K562 (cell line): Measurements from ENCODE around the gene PCDHGC4. TPM values are rescaled to one million over a fixed set of nuclear protein-coding genes. Genes with fewer than 3 reads are reported as not detected.

Source experiments
- ATAC-seq: fragments of 200-7000 bp; cut with Tn5 transposase; 3 replicates; pipeline ENCODE4 v1.9.1; 2020; ENCODE audit warnings: moderate library complexity
- BruUV-seq: library from RNA; stranded (reverse); fragments of 400-500 nt; replicated peaks from 2 replicates; lab custom pipeline; 2021; lab: Mats Ljungman, UMichigan
- CTCF ChIA-PET: fragments of 300-600 bp; formaldehyde crosslinking; extraction: SDS; loops from one replicate; lab custom pipeline; 2021; ENCODE audit warnings: low intra/inter-chr PET ratio; lab: Yijun Ruan, JAX
- POLR2A ChIA-PET: fragments of 300-600, 350-650 bp; sonication (Branson Sonifier 250); formaldehyde crosslinking; extraction: SDS; loops from one replicate; lab custom pipeline; 2021; ENCODE audit warnings: antibody characterized with exemption, inconsistent platforms; lab: Yijun Ruan, JAX
- DNase-seq, 4 experiments: peaks; one replicate each; pipeline versions ENCODE4 v3.0.0 to v3.0.0-alpha.2; 2011 to 2018; ENCODE audit warnings: low spot score in 3 of 4, mixed read lengths in 3 of 4; ENCODE audit errors: extremely low read depth in 1 of 4
- FAIRE-seq: peaks from 2 replicates; lab custom pipeline; 2011; peaks lifted over from hg19 to GRCh38; lab: Jason Lieb, UNC
- H2AFZ ChIP-seq: 2 replicates; pipeline ENCODE4 v1.6.0; 2011; ENCODE audit warnings: low read depth, low read length, control low read depth, inconsistent platforms
- H3K27ac ChIP-seq: fragments of 200-600 bp; 3 replicates; pipeline ENCODE4 v1.8.0; 2011; ENCODE audit warnings: low read depth, mild to moderate bottlenecking, control low read depth, inconsistent platforms, low read length, moderate library complexity, mixed read lengths; ENCODE audit errors: extremely low read depth
- H3K27me3 ChIP-seq, 2 experiments: fragments of 300-600 bp in 1 of 2; 2 replicates in 1 of 2; 3 replicates in 1 of 2; pipeline versions ENCODE4 v1.6.0 to v1.8.0; 2011; ENCODE audit warnings: inconsistent platforms in 2 of 2, low read length in 2 of 2, mild to moderate bottlenecking in 1 of 2, mixed read lengths in 1 of 2, moderate library complexity in 1 of 2; ENCODE audit not compliant: control insufficient read depth in 2 of 2, insufficient read depth in 2 of 2
- H3K36me3 ChIP-seq: fragments of 300-600 bp; 3 replicates; pipeline ENCODE4 v1.8.0; 2011; ENCODE audit warnings: mild to moderate bottlenecking, low read length, inconsistent platforms; ENCODE audit not compliant: control insufficient read depth, insufficient read depth
- H3K4me1 ChIP-seq, 2 experiments: fragments of 200-600 bp in 1 of 2; replicated peaks in 1 of 2; 2 replicates in 1 of 2; 3 replicates in 1 of 2; pipeline versions ENCODE4 v1.5.1 to v1.8.0; 2011; ENCODE audit warnings: inconsistent platforms in 2 of 2, low read length in 2 of 2, mild to moderate bottlenecking in 1 of 2, mixed read lengths in 1 of 2, moderate library complexity in 1 of 2; ENCODE audit not compliant: control insufficient read depth in 2 of 2, insufficient read depth in 2 of 2
- H3K4me2 ChIP-seq: 2 replicates; pipeline ENCODE4 v1.6.1; 2011; ENCODE audit warnings: low read length, control low read depth, inconsistent platforms, mixed read lengths; ENCODE audit not compliant: insufficient read depth
- H3K4me3 ChIP-seq: fragments of 200-600 bp; sonication (generic), shearing (Covaris generic); 2 replicates; pipeline ENCODE4 v1.5.1; 2016; ENCODE audit warnings: control low read depth, inconsistent platforms
- H3K79me2 ChIP-seq: fragments of 200-600 bp; 3 replicates; pipeline ENCODE4 v1.8.0; 2011; ENCODE audit warnings: low read length, inconsistent platforms; ENCODE audit not compliant: control insufficient read depth, insufficient read depth
- H3K9ac ChIP-seq, 2 experiments: 2 replicates each; pipeline versions ENCODE4 v1.6.0 to v1.6.1; 2011; ENCODE audit warnings: low read depth in 2 of 2, low read length in 2 of 2, control low read depth in 1 of 2, inconsistent platforms in 1 of 2, mild to moderate bottlenecking in 1 of 2, mixed read lengths in 1 of 2; ENCODE audit not compliant: insufficient read depth in 1 of 2
- H3K9me1 ChIP-seq: one replicate; pipeline ENCODE4 v1.6.0; 2011; ENCODE audit warnings: inconsistent platforms, mild to moderate bottlenecking, low read length, moderate library complexity; ENCODE audit not compliant: control insufficient read depth, insufficient read depth
- H3K9me3 ChIP-seq: replicated peaks from 2 replicates; pipeline ENCODE4 v1.5.1; 2011; ENCODE audit warnings: low read depth, low read length, inconsistent platforms; ENCODE audit not compliant: control insufficient read depth, insufficient read depth
- H4K20me1 ChIP-seq: replicated peaks from 2 replicates; pipeline ENCODE4 v1.6.1; 2011; ENCODE audit warnings: low read length, inconsistent platforms, mixed read lengths; ENCODE audit not compliant: control insufficient read depth, insufficient read depth
- ATF1 ChIP-seq, 2 experiments: fragments of 450-650 bp in 1 of 2; IDR thresholded peaks; 2 replicates each; pipeline ENCODE4 v1.6.1; 2016; ENCODE audit warnings: missing compliant biosample characterization in 1 of 2, missing genetic modification characterization in 1 of 2
- BHLHE40 ChIP-seq: IDR thresholded peaks from 2 replicates; pipeline ENCODE4 v1.6.1; 2011; ENCODE audit warnings: low read length, improper control_type of control experiment
- HMBOX1 ChIP-seq: sonication (generic); IDR thresholded peaks from 2 replicates; pipeline ENCODE4 v1.6.1; 2016
- MNT ChIP-seq, 2 experiments: fragments of 450-650 bp; conservative IDR thresholded peaks; 2 replicates each; pipeline ENCODE4 v1.6.1; 2017; ENCODE audit warnings: mild to moderate bottlenecking in 2 of 2, moderate library complexity in 2 of 2
- MTF1 ChIP-seq: fragments of 250-450 bp; sonication (Bioruptor Pico); IDR thresholded peaks from 2 replicates; pipeline ENCODE4 v1.9.0; 2021; ENCODE audit warnings: moderate library complexity, mild to moderate bottlenecking, inconsistent platforms, borderline replicate concordance
- PHF8 ChIP-seq: fragments of 200-600 bp; sonication (generic); IDR thresholded peaks from 2 replicates; pipeline ENCODE4 v1.6.1; 2012; ENCODE audit warnings: mixed run types, mild to moderate bottlenecking, inconsistent platforms, low read length, moderate library complexity, borderline replicate concordance
- SRSF1 ChIP-seq: fragments of 200-400 bp; formaldehyde crosslinking; IDR thresholded peaks from 2 replicates; pipeline ENCODE4 v1.6.1; 2017; ENCODE audit warnings: mild to moderate bottlenecking, low read depth, low read length, moderate library complexity
- ZC3H4 ChIP-seq: sonication (generic); formaldehyde crosslinking; IDR thresholded peaks from 2 replicates; pipeline ENCODE4 v1.9.0; 2021; ENCODE audit warnings: missing genetic modification reagents, borderline replicate concordance
- ZFP30 ChIP-seq: fragments of 250-450 bp; sonication (Bioruptor Pico); IDR thresholded peaks from 2 replicates; pipeline ENCODE4 v1.8.0; 2022; ENCODE audit warnings: moderate library complexity, mild to moderate bottlenecking, inconsistent platforms, borderline replicate concordance
- ZNF655 ChIP-seq: fragments of 250-450 bp; sonication (Bioruptor Pico); IDR thresholded peaks from 2 replicates; pipeline ENCODE4 v1.5.0; 2021
- WGBS: fragments of 100-300 bp; shearing (Covaris generic); methylation state at CpG from one replicate; pipeline ENCODE4 v1.1.6; 2016; ENCODE audit warnings: low coverage, mixed read lengths; ENCODE audit not compliant: insufficient coverage; ENCODE audit errors: missing lambda C conversion rate; 5-methylcytosine and 5-hydroxymethylcytosine counted together
- in situ Hi-C: fragments of 300-500 bp; cut with MboI; formaldehyde crosslinking; loops from 4 replicates; pipeline ENCODE4 v1.15.0; 2018; ENCODE audit warnings: inconsistent platforms, mixed read lengths
- intact Hi-C: fragments of 100-400 bp; cut with micrococcal nuclease; formaldehyde crosslinking; loops from 2 replicates; pipeline ENCODE4 v1.14.2; 2022
- polyA plus RNA-seq, 8 experiments: library from polyadenylated mRNA; depleted of rRNA in 4 of 8; stranded (reverse) in 5 of 8; unstranded in 3 of 8; fragments of >200 nt; fragmentation: Nextera tagmentation in 2 of 8; fragmentation: Illumina TruSeq in 1 of 8; extraction: Ambion mirVana in 2 of 8; extraction: Trizol in 1 of 8; gene quantifications; 2 replicates each; pipeline versions ENCODE4 v1.2.1 to v1.2.3, GENCODE V29; 2011 to 2014; ENCODE audit warnings: inconsistent platforms in 1 of 8, missing spikeins in 1 of 8
- total RNA-seq, 7 experiments: library from RNA; depleted of rRNA in 6 of 7; stranded (reverse); fragments of >200 nt in 6 of 7; fragmentation: Illumina TruSeq in 2 of 7; extraction: Trizol in 2 of 7; gene quantifications; 2 replicates each; pipeline versions ENCODE4 v1.2.1 to v1.2.3, GENCODE V29; 2011 to 2021; ENCODE audit warnings: low replicate concordance in 1 of 7

PCDHGC4 gene
- total and polyA plus RNA-seq, 9 of the 15 experiments (the other 6 are each of a cell fraction or from before 2014, with no cell fraction given), result 0.05 TPM; not detected in 8

- TF ChIP-seq MNT (conservative IDR thresholded peaks at IDR 0.05), result no peak
These were observed 35.1 kb downstream of the PCDHGC4 start (continued) for GRCh38 chr5:141519605-141520565.

- Histone ChIP-seq H3K4me1 (peaks cover 0 to 7% of the 10 kb centered on the region in 2 experiments; a peak in 2 of 5 replicates), H3K9ac (no peak overlapping the region)
- peak; percentile 15; the same call in 2 of the 3 replicates for ATAC-seq
- TF ChIP-seq ZFP30 (CRISPR knock-in tag), result no peak
- no peak for TF ChIP-seq ZC3H4
- TF ChIP-seq PHF8, result no peak
- no peak for TF ChIP-seq ZNF655
- TF ChIP-seq HMBOX1, result no peak
- no peak for TF ChIP-seq MTF1
- TF ChIP-seq BHLHE40, result no peak; the same call in 1 of the 2 replicates
- TF ChIP-seq ATF1 (CRISPR knock-in tag; IDR thresholded peaks at IDR 0.05), result no peak
- TF ChIP-seq ATF1 (tag; IDR thresholded peaks at IDR 0.05), result no peak
- TF ChIP-seq SRSF1, result no peak
These were observed 36.5 kb downstream of the PCDHGC4 start for GRCh38 chr5:141521244-141521781.

More at GRCh38 chr5:141521244-141521781, 36.5 kb downstream of the PCDHGC4 start:
- Histone ChIP-seq H3K79me2 (no peaks in the 10 kb centered on the region), H3K4me3 (no peak overlapping the region), H3K27me3 (no peaks in the 10 kb centered on the region), H3K9me1 (no peaks in the 10 kb centered on the region), H2AFZ (no peak overlapping the region), H3K4me2 (no peak overlapping the region), H3K36me3 (peaks cover 99% of the 10 kb centered on the region), H3K27ac (peak overlapping the region; percentile 32; the same call in 2 of the 3 replicates), H4K20me1 (no peaks in the 10 kb centered on the region; the same call in 1 of the 2 replicates), H3K9me3 (no peaks in the 10 kb centered on the region)
- POLR2A ChIA-PET, result interaction anchor here (0.7 to 1.0 kb wide), 4 partner anchors 10 to 550 kb away, joined by 3 read pairs; partner anchors contain the start of gene PCDHGB1
- in situ Hi-C loops, result loop anchor here (5.0 kb wide), 1 partner anchor 99 kb away; the partner anchor contains the start of gene PCDHGA11
- peak in 2 of 4 experiments; percentile 36 to 53 for DNase-seq
- intact Hi-C loops, result loop anchor here (5.0 kb wide), 1 partner anchor 109 kb away; the partner anchor contains the start of gene PCDHGA10
- 52% methylated on average over 2 of the region's 2 CpGs for WGBS
- BruUV-seq, result no TSS peak
- FAIRE-seq, result peak; percentile 67
- CTCF ChIA-PET, result no interaction called here
